D341Med (cell line): ENCODE data around the gene DNAJB1.

Experiments used
- DNase-seq: peaks from one replicate; pipeline ENCODE4 v3.0.0; 2012; ENCODE audit warnings: low spot score

Gene DNAJB1

DNA sequence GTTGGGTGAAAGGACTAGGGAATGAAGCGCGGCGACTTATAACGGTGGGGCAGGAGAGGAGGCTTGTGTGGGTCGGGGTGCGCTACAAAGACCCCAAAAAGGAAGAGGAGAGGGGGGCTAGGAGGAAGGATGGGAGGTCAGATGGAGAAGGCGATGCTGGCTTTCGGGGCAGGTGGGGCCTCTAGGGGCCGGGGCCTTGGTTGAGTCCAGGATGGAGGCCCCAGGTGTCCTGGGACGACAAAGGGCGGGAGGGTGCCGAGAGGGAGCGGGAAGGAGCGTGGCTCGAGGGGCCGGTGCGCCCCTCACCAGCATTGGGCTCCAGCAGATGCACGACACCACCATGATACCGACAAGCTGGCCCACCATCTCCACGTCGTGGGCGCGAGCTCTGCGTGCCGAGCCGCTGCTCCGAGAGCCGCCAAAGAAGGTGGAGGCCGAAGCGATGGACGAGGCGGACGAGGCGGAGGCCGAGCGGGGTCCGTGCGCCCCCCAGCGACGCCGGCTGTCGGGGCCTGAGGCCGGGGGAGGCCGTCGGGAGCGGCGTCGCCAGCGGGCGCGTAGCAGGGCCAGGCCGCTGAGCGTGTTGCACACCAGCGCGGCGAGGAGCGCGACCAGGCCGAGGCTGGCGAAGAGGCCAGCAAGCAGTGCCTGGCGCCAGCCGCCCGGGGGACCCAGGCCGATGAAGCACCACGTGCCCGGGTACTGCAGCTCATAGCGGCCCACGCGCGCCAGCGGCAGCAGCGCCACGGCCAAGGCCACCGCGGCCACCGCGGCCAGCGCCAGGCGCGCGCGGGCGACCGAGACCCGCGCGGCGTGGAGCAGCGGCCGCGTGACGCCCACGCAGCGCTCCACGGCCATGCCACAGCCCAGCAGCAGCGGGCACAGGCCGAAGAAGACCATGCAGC, 44.9 kb downstream of the DNAJB1 start:
- DNase-seq: peak; percentile 47

DNA sequence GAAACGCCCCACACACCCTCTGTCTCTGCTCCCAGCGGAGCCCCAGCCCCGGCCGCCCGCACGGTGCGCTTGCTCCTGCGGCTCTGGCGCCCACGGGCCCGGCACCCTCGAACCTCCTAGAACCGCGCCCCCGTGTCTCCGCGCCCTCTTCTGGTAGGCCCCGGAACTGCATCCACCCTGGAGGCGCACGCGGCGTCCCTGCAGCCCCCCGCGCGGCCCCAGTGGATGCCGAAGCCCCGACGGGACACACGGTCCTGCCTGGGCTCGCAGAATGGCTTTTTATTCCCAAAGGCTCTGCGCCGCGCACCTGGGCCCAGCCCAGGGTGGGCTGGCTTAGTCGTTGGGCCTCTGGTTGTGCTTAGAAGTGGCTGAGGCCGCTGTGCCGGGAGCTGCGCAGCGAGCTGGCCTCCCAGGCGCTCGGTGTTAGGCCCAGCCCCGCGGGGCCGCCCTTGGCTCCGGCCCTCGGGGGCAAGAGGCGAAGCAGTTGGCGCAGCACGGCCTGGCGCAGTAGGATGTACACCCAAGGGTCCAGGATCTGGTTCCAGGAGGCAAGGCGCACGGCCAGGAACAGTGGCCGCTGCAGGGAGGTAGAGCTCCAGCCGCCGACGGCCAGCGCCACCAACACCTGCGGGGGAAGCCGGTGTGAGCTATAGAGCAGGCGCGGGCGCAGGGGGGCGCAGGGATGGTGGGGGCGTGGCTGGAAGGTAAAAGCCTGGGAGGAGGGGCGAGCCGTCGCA, 45.8 kb downstream of the DNAJB1 start:
- DNase-seq: peak; percentile 93

DNA sequence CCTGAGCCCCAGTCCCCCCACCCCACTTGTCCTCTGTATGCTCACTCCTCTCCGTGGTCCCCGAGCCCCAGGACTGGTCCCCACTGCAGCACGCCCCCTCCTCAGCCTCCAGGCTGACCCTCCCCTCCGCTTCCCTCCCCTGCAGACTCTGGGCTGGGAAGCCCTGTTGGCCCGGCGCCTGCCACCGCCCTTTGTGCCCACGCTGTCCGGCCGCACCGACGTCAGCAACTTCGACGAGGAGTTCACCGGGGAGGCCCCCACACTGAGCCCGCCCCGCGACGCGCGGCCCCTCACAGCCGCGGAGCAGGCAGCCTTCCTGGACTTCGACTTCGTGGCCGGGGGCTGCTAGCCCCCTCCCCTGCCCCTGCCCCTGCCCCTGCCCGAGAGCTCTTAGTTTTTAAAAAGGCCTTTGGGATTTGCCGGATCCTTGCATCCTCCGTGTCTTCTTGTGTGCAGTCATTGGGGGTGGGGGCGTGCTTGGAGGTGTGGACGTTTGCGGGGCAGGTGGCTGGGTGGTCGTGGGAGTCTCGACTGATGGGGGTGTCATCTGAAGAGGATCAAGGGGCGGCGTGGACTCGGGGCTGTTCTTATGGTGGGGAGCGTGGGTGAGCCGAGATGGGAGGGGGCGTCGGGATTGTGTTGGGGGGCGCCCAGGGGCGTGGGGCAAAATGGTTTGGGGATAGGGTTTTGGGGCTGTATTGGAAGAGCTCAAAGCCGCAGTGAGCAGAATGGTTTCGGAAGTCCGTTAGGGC, 46.6 kb downstream of the DNAJB1 start:
- peak; percentile 44 for DNase-seq

DNA sequence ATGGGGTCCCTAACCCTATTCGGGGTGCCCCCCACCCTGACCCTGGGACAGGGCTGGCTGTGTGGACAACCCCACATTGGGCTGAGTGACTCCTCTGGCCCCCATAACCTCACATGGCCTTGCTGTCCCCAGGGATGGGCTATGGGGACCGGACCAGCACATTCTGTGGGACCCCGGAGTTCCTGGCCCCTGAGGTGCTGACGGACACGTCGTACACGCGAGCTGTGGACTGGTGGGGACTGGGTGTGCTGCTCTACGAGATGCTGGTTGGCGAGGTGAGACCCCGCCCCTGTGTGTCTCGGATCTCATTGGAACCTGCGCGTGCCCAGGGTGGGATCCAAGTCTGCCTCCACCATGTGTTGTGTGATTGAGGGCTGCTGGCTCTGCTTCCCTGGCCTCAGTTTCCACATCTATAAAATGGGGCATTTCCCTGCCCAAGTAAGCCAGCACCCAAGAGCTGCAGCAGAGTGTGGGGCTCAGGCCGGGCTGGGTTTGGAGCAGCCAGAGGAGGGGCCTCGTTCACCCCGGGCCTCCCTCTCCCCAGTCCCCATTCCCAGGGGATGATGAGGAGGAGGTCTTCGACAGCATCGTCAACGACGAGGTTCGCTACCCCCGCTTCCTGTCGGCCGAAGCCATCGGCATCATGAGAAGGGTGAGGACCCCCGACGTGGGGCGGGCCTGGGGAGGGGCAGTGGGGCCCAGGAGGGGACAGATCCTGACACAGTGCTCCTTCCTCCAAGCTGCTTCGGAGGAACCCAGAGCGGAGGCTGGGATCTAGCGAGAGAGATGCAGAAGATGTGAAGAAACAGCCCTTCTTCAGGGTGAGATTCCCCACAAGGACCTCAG, 47.9 kb downstream of the DNAJB1 start:
- no peak for DNase-seq

DNA sequence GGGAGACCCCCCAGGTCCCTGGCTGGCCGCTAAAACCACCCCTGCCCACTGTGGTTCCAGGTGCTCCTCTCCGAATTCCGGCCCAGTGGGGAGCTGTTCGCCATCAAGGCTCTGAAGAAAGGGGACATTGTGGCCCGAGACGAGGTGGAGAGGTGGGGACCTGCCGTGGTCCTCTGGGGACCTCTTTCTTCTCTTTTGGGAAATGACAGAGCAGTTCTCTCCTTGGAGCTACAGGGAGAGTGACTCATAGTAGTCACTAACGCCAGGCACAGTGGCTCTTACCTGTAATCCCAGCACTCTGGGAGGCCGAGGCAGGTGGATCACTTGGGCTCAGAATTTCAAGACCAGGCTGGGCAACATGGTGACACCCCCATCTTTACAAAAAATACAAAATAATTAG, 50.4 kb downstream of the DNAJB1 start:
- DNase-seq: no peak

DNA sequence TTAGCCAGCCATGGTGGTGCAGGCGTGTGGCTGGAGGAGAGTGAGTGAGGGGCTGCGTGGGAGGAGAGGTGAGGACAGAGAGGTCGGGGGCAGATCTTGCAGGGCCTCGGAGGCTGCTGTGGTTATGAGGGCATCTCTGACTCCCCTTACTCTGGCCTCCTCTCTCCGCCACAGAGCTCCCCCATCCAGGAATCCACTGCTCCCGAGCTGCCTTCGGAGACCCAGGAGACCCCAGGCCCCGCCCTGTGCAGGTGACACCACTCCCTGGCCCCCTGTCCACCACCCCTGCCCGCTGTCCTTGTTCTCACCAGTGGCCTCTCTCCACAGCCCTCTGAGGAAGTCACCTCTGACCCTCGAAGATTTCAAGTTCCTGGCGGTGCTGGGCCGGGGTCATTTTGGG, 50.8 kb downstream of the DNAJB1 start:
- no peak for DNase-seq
